ENCODE measurements around the gene DLG1.

DLG1 gene

GRCh38 chr3:197132916-197133530, 165.4 kb downstream of the DLG1 start:
- no peak for DNase-seq (ENCODE audit: low spot score)
- no peak for TF ChIP-seq CTCF (IDR thresholded peaks at IDR 0.05)
- Histone ChIP-seq H3K4me3 (no peak overlapping the region), H3K27ac (no peak overlapping the region)

- no peak for TF ChIP-seq CTCF (IDR thresholded peaks at IDR 0.05)
- DNase-seq (ENCODE audit: low spot score): no peak
- H3K4me3 ChIP-seq: no peak overlapping the region
These were observed 172.8 kb downstream of the DLG1 start for GRCh38 chr3:197125636-197126035.

GRCh38 chr3:197124713-197125112, 173.7 kb downstream of the DLG1 start:
- TF ChIP-seq CTCF (IDR thresholded peaks at IDR 0.05): no peak
- Histone ChIP-seq H3K27ac (no peak overlapping the region), H3K4me3 (no peak overlapping the region)
- no peak for DNase-seq (ENCODE audit: low spot score)

More at GRCh38 chr3:197125636-197126035, 172.8 kb downstream of the DLG1 start:
- no peak overlapping the region for H3K27ac ChIP-seq

- DNase-seq (ENCODE audit: low spot score): no peak
- no peak for TF ChIP-seq CTCF (IDR thresholded peaks at IDR 0.05)
- H3K27ac ChIP-seq: no peak overlapping the region
- no peak overlapping the region for H3K4me3 ChIP-seq
These were observed 176.0 kb downstream of the DLG1 start for GRCh38 chr3:197122394-197122793.

GRCh38 chr3:197117114-197117513, 181.3 kb downstream of the DLG1 start:
- DNase-seq (ENCODE audit: low spot score): no peak
- H3K4me3 ChIP-seq: no peak overlapping the region
- no peak overlapping the region for H3K27ac ChIP-seq
- no peak for TF ChIP-seq CTCF (IDR thresholded peaks at IDR 0.05)

GRCh38 chr3:197114007-197114406, 184.4 kb downstream of the DLG1 start:
- DNase-seq (ENCODE audit: low spot score): no peak
- no peak overlapping the region for H3K27ac ChIP-seq
- no peak for TF ChIP-seq CTCF (IDR thresholded peaks at IDR 0.05)
- H3K4me3 ChIP-seq: no peak overlapping the region

- TF ChIP-seq CTCF (IDR thresholded peaks at IDR 0.05): no peak
- Histone ChIP-seq H3K27ac (no peak overlapping the region), H3K4me3 (no peak overlapping the region)
- no peak for DNase-seq (ENCODE audit: low spot score)
These were observed 186.7 kb downstream of the DLG1 start for GRCh38 chr3:197111685-197112084.
